K562 (cell line): ENCODE measurements around the gene P2RX5. TPM values are rescaled to one million over a fixed set of nuclear protein-coding genes. Genes with fewer than 3 reads are reported as not detected.

ENCODE experiments used
- ARID1B ChIP-seq: fragments of 450-650 bp; IDR thresholded peaks from 2 replicates; pipeline ENCODE4 v1.6.1; 2016; ENCODE audit warnings: antibody characterized with exemption, mild to moderate bottlenecking, inconsistent platforms
- BCOR ChIP-seq: fragments of 450-650 bp; IDR thresholded peaks from 2 replicates; pipeline ENCODE4 v1.6.1; 2016
- EP300 ChIP-seq: IDR thresholded peaks from 2 replicates; pipeline ENCODE4 v1.6.1; 2012; ENCODE audit warnings: low read length, improper control_type of control experiment
- ETV1 ChIP-seq: fragments of 450-650 bp; conservative IDR thresholded peaks from 2 replicates; pipeline ENCODE4 v1.6.1; 2016; ENCODE audit warnings: missing genetic modification characterization, control low read depth, low read depth, missing compliant biosample characterization
- HDAC1 ChIP-seq, 2 experiments: fragments of 450-650 bp; IDR thresholded peaks; 2 replicates each; pipeline ENCODE4 v1.6.1; 2016 to 2017; ENCODE audit warnings: inconsistent platforms in 1 of 2, mild to moderate bottlenecking in 1 of 2, moderate library complexity in 1 of 2
- HNRNPH1 ChIP-seq: fragments of 200-400 bp; formaldehyde crosslinking; optimal IDR thresholded peaks from 2 replicates; pipeline ENCODE3; 2017; ENCODE audit warnings: low read depth, mild to moderate bottlenecking, low read length, moderate library complexity
- KAT7 ChIP-seq: sonication (generic); formaldehyde crosslinking; IDR thresholded peaks from 2 replicates; pipeline ENCODE4 v1.8.0; 2022; ENCODE audit warnings: missing genetic modification reagents, mild to moderate bottlenecking, borderline replicate concordance
- LCOR ChIP-seq: sonication (generic); formaldehyde crosslinking; IDR thresholded peaks from 2 replicates; pipeline ENCODE4 v1.8.0; 2022; ENCODE audit warnings: mild to moderate bottlenecking, missing genetic modification reagents
- MEIS2 ChIP-seq: fragments of 450-650 bp; IDR thresholded peaks from 2 replicates; pipeline ENCODE4 v1.6.1; 2014; ENCODE audit warnings: mild to moderate bottlenecking; ENCODE audit not compliant: partially characterized antibody
- MYC ChIP-seq, 2 experiments: fragments of 250-450 bp in 1 of 2; sonication (Bioruptor Pico) in 1 of 2; IDR thresholded peaks; 2 replicates each; pipeline versions ENCODE4 v1.5.1 to v1.6.1; 2012 to 2021; ENCODE audit warnings: low read depth in 2 of 2, borderline replicate concordance in 1 of 2, improper control_type of control experiment in 1 of 2, low read length in 1 of 2, mild to moderate bottlenecking in 1 of 2, moderate library complexity in 1 of 2
- RBBP5 ChIP-seq: fragments of 200-600 bp; sonication (generic); IDR thresholded peaks from 2 replicates; pipeline ENCODE4 v1.6.1; 2012; ENCODE audit warnings: borderline replicate concordance, mild to moderate bottlenecking, low read length, control low read depth, inconsistent platforms; ENCODE audit not compliant: insufficient read depth, poor library complexity, severe bottlenecking
- SMARCA5 ChIP-seq: fragments of 450-650 bp; IDR thresholded peaks from 2 replicates; pipeline ENCODE4 v1.6.1; 2016
- STAG1 ChIP-seq: sonication (generic); formaldehyde crosslinking; IDR thresholded peaks from 2 replicates; pipeline ENCODE4 v1.5.0; 2020; ENCODE audit warnings: missing genetic modification reagents, borderline replicate concordance
- SUPT5H ChIP-seq: fragments of 450-650 bp; IDR thresholded peaks from 2 replicates; pipeline ENCODE4 v1.6.1; 2016
- TAL1 ChIP-seq: fragments of 450-650 bp; IDR thresholded peaks from 2 replicates; pipeline ENCODE4 v1.6.1; 2016; ENCODE audit warnings: mild to moderate bottlenecking
- XRCC3 ChIP-seq: fragments of 450-650 bp; IDR thresholded peaks from 2 replicates; pipeline ENCODE4 v1.6.1; 2017; ENCODE audit warnings: mild to moderate bottlenecking, moderate library complexity
- ZBTB17 ChIP-seq: fragments of 450-650 bp; formaldehyde crosslinking; IDR thresholded peaks from 2 replicates; pipeline ENCODE4 v1.4.0; 2020; ENCODE audit warnings: mild to moderate bottlenecking
- polyA plus RNA-seq, 8 experiments: library from polyadenylated mRNA; depleted of rRNA in 4 of 8; stranded (reverse) in 5 of 8; unstranded in 3 of 8; fragments of >200 nt; fragmentation: Nextera tagmentation in 2 of 8; fragmentation: Illumina TruSeq in 1 of 8; extraction: Ambion mirVana in 2 of 8; extraction: Trizol in 1 of 8; gene quantifications; 2 replicates each; pipeline versions ENCODE4 v1.2.1 to v1.2.3, GENCODE V29; 2011 to 2014; ENCODE audit warnings: inconsistent platforms in 1 of 8, missing spikeins in 1 of 8
- total RNA-seq, 7 experiments: library from RNA; depleted of rRNA in 6 of 7; stranded (reverse); fragments of >200 nt in 6 of 7; fragmentation: Illumina TruSeq in 2 of 7; extraction: Trizol in 2 of 7; gene quantifications; 2 replicates each; pipeline versions ENCODE4 v1.2.1 to v1.2.3, GENCODE V29; 2011 to 2021; ENCODE audit warnings: low replicate concordance in 1 of 7
- TF ChIP-seq, protein P1 (sequence below): IDR thresholded peaks from 2 replicates; pipeline ENCODE4 v1.6.1; 2011; ENCODE audit not compliant: insufficient read length; ENCODE audit errors: extremely low read depth
- TF ChIP-seq, protein P2 (sequence below): fragments of 450-650 bp; IDR thresholded peaks from one replicate; pipeline ENCODE4 v1.6.1; 2018; ENCODE audit warnings: mild to moderate bottlenecking, moderate library complexity; ENCODE audit not compliant: partially characterized antibody
- TF ChIP-seq, protein P3 (sequence below), 2 experiments: fragments of 450-650 bp; conservative IDR thresholded peaks; 2 replicates each; pipeline ENCODE4 v1.6.1; 2017; ENCODE audit warnings: mild to moderate bottlenecking in 2 of 2, moderate library complexity in 2 of 2
- TF ChIP-seq, protein P4 (sequence below): sonication (generic); formaldehyde crosslinking; IDR thresholded peaks from 2 replicates; pipeline ENCODE4 v1.8.0; 2022; ENCODE audit warnings: mild to moderate bottlenecking, missing genetic modification reagents

Gene P2RX5
- total and polyA plus RNA-seq, 9 of the 15 experiments (the other 6 are each of a cell fraction or from before 2014, with no cell fraction given), result 0.31 to 4.0 (median 1.3) TPM

DNA sequence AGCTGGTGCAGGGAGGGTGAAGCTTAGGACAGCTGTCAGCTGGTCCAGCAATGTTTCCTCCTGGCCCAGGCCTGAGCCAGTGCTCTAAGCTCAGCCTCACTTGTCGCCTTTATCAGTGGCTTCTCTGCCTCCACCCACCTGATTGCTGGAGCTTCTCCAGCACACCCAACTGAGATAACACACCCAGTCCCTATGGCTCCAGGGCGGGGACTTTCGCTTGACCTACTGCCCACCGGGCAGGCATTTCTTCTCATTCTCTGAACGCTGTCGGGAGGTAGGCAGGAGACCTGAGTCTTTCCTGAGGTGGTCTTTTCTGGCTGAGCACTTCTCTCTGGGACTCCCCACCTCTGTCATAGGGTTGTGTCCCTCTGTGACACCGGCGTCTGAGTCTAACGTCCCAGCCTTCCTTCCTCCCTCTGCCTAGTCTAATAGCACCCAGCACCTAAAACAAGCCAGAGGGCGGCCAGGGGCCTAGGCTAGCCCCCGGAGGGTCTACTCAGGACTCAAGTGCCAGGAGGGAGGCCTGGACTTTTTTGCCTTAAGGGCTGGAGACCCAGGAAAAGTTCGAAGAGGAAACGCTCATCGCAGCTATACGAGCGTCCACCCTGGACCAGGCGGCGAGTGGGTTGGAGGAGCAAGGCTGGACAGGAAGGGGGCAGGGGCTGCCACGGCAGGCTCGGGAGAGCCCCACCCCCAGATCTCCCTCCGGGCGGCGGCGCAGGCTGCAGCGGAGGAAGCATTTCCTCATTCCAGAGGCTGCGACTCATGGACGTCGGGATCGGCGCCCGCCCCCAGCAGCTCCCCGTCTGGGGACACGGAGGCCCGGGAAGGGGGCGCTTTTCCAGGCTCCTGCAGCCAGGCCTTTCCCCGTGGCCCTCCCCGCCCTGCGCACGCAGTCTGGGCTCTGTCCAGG, 28.3 kb downstream of the P2RX5 start (continued):
- peak; percentile 7; the same call in 1 of the 2 replicates for TF ChIP-seq MYC (IDR thresholded peaks at IDR 0.05; ENCODE audit: low read depth, low read length)
- TF ChIP-seq MYC (CRISPR knock-in tag; IDR thresholded peaks at IDR 0.05; ENCODE audit: borderline replicate concordance, low read depth), result no peak
- peak; percentile 29 for TF ChIP-seq MEIS2
- TF ChIP-seq ARID1B, result peak; percentile 62
- 0 out of 2 replicates have a peak, but pooled peaks have one; percentile 21 for TF ChIP-seq LCOR (CRISPR knock-in tag)
- no peak for TF ChIP-seq TAL1
- TF ChIP-seq RBBP5, result no peak
- no peak for TF ChIP-seq HNRNPH1
- TF ChIP-seq STAG1 (CRISPR knock-in tag), result no peak
- no peak for TF ChIP-seq KAT7 (CRISPR knock-in tag)
- TF ChIP-seq, protein P1, sequence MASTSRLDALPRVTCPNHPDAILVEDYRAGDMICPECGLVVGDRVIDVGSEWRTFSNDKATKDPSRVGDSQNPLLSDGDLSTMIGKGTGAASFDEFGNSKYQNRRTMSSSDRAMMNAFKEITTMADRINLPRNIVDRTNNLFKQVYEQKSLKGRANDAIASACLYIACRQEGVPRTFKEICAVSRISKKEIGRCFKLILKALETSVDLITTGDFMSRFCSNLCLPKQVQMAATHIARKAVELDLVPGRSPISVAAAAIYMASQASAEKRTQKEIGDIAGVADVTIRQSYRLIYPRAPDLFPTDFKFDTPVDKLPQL, result no peak
- TF ChIP-seq XRCC3, result no peak
- peak; percentile 24; the same call in 1 of the 2 replicates for TF ChIP-seq EP300
- no peak for TF ChIP-seq ETV1
- no peak for TF ChIP-seq SMARCA5
- TF ChIP-seq, protein P2, sequence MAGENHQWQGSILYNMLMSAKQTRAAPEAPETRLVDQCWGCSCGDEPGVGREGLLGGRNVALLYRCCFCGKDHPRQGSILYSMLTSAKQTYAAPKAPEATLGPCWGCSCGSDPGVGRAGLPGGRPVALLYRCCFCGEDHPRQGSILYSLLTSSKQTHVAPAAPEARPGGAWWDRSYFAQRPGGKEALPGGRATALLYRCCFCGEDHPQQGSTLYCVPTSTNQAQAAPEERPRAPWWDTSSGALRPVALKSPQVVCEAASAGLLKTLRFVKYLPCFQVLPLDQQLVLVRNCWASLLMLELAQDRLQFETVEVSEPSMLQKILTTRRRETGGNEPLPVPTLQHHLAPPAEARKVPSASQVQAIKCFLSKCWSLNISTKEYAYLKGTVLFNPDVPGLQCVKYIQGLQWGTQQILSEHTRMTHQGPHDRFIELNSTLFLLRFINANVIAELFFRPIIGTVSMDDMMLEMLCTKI, result no peak
- TF ChIP-seq, protein P3, sequence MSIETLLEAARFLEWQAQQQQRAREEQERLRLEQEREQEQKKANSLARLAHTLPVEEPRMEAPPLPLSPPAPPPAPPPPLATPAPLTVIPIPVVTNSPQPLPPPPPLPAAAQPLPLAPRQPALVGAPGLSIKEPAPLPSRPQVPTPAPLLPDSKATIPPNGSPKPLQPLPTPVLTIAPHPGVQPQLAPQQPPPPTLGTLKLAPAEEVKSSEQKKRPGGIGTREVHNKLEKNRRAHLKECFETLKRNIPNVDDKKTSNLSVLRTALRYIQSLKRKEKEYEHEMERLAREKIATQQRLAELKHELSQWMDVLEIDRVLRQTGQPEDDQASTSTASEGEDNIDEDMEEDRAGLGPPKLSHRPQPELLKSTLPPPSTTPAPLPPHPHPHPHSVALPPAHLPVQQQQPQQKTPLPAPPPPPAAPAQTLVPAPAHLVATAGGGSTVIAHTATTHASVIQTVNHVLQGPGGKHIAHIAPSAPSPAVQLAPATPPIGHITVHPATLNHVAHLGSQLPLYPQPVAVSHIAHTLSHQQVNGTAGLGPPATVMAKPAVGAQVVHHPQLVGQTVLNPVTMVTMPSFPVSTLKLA (conservative IDR thresholded peaks at IDR 0.05), result peak in 1 of 2 experiments; percentile 9; a peak in 1 of 4 replicates
- no peak for TF ChIP-seq ZBTB17 (CRISPR knock-in tag)
- TF ChIP-seq SUPT5H, result no peak
- TF ChIP-seq HDAC1 (IDR thresholded peaks at IDR 0.05), result peak in 1 of 2 experiments; percentile 53; a peak in 1 of 4 replicates
- TF ChIP-seq, protein P4, sequence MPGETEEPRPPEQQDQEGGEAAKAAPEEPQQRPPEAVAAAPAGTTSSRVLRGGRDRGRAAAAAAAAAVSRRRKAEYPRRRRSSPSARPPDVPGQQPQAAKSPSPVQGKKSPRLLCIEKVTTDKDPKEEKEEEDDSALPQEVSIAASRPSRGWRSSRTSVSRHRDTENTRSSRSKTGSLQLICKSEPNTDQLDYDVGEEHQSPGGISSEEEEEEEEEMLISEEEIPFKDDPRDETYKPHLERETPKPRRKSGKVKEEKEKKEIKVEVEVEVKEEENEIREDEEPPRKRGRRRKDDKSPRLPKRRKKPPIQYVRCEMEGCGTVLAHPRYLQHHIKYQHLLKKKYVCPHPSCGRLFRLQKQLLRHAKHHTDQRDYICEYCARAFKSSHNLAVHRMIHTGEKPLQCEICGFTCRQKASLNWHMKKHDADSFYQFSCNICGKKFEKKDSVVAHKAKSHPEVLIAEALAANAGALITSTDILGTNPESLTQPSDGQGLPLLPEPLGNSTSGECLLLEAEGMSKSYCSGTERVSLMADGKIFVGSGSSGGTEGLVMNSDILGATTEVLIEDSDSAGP (CRISPR knock-in tag), result no peak
- TF ChIP-seq BCOR, result 0 out of 2 replicates have a peak, but pooled peaks have one; percentile 32
